ENCODE results near the gene PIGK.

DNA sequence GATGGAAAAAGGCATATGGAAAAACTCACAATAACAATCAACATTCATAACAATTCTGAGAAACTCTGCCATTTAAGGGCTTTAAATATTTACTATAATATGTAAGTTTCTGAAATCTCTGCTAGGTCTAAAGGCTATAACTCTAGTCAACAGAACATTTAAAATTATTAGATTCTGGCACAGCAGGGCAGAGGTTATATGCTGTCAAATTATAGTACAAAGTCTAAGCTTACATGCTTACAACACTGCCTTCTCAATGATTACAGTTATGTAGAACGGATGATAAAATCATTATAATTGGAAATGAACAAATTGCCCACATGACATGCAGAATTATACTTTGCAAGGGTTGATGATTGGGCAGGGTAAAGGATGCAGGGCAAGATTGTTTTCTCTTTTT lies 97.7 kb downstream of the PIGK start:
- TF ChIP-seq, protein P1, sequence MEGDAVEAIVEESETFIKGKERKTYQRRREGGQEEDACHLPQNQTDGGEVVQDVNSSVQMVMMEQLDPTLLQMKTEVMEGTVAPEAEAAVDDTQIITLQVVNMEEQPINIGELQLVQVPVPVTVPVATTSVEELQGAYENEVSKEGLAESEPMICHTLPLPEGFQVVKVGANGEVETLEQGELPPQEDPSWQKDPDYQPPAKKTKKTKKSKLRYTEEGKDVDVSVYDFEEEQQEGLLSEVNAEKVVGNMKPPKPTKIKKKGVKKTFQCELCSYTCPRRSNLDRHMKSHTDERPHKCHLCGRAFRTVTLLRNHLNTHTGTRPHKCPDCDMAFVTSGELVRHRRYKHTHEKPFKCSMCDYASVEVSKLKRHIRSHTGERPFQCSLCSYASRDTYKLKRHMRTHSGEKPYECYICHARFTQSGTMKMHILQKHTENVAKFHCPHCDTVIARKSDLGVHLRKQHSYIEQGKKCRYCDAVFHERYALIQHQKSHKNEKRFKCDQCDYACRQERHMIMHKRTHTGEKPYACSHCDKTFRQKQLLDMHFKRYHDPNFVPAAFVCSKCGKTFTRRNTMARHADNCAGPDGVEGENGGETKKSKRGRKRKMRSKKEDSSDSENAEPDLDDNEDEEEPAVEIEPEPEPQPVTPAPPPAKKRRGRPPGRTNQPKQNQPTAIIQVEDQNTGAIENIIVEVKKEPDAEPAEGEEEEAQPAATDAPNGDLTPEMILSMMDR (IDR thresholded peaks at IDR 0.05; ENCODE audit: low read depth, low read length, poor library complexity, severe bottlenecking), result no peak
- no peak for TF ChIP-seq EZH2phosphoT487 (IDR thresholded peaks at IDR 0.05; ENCODE audit: borderline replicate concordance, low read length)
